NCI-H1092 (cell line): ENCODE data around the gene PSMG4.

Experiments
- DNase-seq: peaks from one replicate; lab custom pipeline; 2025; lab: John Stamatoyannopoulos, UW

The PSMG4 gene

GRCh38 chr6:3251462-3252314 lies 7.1 kb upstream of the PSMG4 start:
- DNase-seq, result peak; percentile 39

DNA sequence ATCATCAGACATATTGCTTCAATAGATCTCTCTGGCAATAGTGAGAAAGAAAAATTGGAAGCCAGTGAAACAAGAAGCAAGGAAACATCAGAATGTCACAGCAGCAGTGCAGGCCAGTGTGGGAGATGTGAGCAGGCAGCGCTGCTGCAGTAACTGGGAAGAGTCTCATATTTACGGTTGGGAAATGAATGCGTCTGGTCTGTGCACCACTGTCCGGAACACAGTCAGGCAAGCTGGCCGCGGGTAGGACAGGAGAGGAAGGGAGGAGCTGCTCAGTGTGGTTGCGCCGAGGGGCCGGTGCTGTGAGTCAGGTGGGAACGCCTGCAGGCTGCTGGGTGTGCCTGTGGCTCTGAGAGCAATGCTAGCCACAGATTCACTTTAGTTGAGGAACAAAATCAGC lies 6.4 kb upstream of the PSMG4 start:
- no peak for DNase-seq

DNA sequence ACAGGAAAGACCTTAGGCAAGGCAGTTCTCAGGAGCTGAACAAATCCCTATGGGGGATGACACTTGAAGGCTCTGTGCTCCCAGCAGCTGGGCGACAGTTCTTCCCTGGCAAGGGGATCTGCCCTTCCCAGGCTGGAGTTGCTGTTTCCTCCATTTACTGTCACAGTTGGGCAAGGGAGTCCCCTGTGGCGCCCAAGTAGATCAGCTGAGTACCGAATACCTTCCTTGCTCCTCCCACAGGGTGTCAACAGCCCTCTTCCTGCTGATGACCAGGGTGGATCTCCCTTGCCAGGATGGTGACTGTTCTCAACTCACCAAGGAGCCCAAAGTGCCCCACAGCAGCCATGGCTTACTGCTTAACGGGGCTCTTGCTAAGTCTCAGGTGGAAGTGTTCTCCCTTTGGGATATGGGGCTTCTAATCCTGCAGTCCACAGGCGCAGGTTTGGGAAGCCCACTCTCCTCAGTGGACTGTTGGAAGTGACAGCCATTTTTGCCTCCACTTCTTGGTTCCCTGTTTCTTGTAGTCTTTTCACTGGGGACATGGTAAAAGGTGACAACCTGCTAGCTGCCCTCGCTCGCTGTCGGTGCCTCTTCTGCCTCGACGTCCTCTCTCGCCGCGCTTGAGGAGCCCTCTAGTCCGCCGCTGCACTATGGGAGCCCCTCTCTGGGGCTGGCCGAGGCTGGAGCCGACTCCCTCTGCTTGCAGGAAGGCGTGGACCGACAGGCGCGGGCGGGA lies 5.7 kb upstream of the PSMG4 start:
- no peak for DNase-seq

- no peak for DNase-seq
Measured at GRCh38 chr6:3253597-3253961, 5.2 kb upstream of the PSMG4 start.

- DNase-seq, result no peak
Measured at GRCh38 chr6:3258201-3258600, 546 bp upstream of the PSMG4 start.

DNA sequence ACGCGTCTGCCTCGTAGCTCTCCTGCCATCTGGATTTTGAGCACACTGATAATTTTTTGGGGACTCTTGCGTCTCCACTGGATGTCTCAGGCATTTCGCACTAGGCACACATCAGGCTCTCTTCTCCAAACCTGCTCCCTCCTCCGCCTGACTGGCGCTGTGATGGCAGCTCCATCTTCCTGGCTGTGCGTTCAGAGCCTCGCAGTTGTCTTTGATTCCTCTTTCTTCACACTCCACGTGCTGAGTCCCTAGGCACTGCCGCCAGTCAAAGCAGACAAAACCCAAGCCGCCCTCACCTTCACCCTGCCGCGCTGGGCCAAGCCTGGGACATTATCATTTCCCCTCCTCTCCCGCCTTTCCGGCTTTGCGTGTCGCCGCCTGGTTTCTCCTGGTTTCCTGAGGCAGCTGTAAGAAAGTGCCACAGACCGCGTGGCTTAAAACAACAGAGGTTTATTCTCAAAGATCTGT lies 778 bp downstream of the PSMG4 start:
- DNase-seq, result no peak

DNA sequence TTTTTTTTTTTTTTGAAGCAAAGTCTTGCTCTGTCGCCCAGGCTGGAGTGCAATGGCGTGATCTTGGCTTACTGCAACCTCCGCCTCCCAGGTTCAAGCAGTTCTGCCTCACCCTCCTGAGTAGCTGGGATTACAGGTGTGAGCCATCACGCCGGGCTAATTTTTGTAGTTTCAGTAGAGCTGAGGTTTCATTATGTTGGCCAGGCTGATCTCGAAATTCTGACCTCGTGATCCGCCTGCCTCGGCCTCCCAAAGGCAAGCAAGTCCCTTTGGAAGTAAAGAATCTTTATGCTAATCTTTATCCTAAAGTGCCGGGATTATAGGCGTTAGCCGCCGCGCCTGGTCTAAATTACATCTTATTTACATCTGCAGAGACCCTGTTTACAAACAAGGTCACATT lies 1.5 kb downstream of the PSMG4 start:
- DNase-seq, result no peak

- DNase-seq, result no peak
Measured at GRCh38 chr6:3260772-3261517, 2.2 kb downstream of the PSMG4 start.

GRCh38 chr6:3261518-3261820 lies 2.7 kb downstream of the PSMG4 start:
- DNase-seq, result no peak

DNA sequence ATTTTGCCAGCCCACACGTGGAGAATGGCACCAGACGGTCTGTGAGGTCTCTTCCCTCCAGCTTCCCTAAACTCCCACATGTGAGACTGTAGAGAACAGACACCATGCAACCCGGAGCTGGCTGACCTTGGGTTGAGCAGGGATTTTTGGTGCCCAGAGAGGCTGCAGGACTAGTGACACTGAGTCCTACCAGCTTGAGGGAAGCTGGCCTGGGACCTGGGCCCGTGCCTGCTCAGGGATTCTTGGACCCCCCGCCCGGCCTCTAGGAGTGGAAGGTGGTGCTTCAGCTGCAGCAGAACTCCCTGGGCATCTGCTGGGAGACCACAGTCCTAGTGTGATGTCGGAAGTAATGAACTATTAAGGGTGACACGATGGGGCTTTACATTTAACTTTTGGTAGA lies 3.2 kb downstream of the PSMG4 start:
- no peak for DNase-seq

DNA sequence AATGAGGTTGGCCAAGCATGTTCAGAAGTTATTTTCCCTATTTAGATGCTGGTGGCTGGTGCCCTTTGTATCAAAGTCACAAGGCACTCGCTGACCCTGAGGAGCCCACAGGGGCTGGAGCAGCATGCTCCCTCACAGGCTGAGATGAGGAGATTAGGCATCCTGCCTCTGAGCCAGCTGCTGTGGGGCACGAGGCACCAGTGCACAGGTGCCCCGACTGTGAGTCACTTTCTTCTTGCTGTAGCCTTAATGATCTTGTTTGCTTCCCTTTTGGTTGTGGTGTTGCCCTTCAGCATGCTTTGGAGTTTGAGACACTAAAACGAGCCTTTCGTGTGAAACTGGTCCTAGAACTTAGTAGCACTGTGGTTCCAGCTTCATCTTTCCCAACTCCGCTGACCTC lies 4.3 kb downstream of the PSMG4 start:
- no peak for DNase-seq

DNA sequence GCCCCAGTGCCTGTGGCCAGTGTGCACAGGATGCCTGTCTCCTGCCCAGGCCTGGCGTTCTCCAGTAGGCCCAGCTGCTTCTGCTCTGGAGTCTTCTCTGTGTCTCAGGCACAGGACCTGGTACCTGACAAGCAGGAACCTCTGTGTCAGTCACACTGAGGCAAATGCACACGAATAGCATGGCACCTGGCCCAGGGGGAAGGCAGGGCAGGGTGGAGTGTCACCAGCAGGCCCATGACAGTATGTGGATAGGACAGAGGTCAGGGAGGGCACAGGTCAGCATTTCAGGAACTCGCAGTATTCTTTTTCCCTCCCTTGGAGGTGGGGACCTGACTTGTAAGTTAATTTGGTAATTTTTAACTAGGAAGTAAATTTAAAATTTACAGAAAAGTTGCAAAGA lies 5.6 kb downstream of the PSMG4 start:
- no peak for DNase-seq

GRCh38 chr6:3265671-3266070 lies 6.9 kb downstream of the PSMG4 start:
- no peak for DNase-seq

GRCh38 chr6:3266170-3266569 lies 7.4 kb downstream of the PSMG4 start:
- no peak for DNase-seq

- DNase-seq, result no peak
Measured at GRCh38 chr6:3267162-3267561, 8.4 kb downstream of the PSMG4 start.

- DNase-seq, result no peak
Measured at GRCh38 chr6:3268680-3269079, 9.9 kb downstream of the PSMG4 start.

DNA sequence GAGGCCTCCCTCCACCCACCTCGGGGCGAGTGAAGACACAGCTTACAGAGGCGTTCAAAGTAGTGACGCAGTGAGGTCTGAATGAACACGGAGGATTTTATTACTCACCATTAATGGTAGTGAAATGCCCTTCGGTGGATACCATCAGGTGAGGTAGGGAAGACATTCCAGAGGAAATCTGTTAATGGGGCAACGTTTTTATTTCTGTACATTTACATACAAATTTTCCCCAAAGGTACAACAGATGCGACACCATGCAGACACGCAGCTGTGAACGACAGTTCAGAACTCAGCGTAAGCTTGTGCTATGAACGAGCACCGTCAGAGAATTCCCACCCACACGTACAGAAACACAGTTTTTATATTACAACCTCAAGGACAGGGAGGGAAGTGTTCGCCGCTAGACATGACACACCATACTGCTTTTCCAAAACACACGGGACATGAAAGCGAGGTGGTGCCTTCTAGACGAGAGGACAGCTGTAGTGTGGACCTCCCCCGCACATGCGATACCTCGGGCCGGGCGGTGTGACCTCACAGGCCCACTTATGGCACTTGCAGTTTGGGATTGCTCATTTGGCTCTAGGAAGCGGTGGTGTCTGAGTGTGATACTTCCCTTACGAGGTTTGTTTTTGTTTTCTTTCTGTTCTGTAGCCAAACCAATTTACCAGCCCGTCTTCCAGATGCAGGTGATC lies 10.7 kb downstream of the PSMG4 start:
- no peak for DNase-seq

DNA sequence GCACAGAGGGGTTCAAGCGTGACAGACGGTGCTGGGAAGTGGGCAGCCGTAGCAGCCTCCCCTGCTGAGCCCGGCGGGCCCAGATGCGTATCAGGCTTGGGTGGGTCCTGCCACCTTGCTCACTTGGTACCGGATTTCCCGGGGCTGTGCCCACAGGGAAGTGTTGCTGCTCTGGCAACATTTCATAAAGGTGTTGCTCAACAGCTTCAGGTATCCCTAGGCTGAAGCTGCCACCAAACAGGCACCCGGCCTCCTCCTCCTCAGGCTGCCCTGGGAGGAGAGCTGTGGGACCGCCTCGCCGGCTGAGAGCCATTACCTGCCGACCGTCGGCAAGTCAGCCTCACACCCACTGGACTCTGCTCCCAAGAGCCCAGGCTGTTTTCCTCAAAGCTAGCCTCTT lies 11.5 kb downstream of the PSMG4 start:
- DNase-seq, result no peak

GRCh38 chr6:3271756-3272155 lies 13.0 kb downstream of the PSMG4 start:
- no peak for DNase-seq

GRCh38 chr6:3272911-3273547 lies 14.3 kb downstream of the PSMG4 start:
- DNase-seq, result no peak

GRCh38 chr6:3273707-3274521 lies 15.2 kb downstream of the PSMG4 start:
- DNase-seq, result no peak
